ENCODE results near the gene FKBP1A. TPM values are rescaled to one million over a fixed set of nuclear protein-coding genes. Genes with fewer than 3 reads are reported as not detected.

The FKBP1A gene
- total and polyA plus RNA-seq, 12 donors: 51.7 to 917 (median 137) TPM

DNA sequence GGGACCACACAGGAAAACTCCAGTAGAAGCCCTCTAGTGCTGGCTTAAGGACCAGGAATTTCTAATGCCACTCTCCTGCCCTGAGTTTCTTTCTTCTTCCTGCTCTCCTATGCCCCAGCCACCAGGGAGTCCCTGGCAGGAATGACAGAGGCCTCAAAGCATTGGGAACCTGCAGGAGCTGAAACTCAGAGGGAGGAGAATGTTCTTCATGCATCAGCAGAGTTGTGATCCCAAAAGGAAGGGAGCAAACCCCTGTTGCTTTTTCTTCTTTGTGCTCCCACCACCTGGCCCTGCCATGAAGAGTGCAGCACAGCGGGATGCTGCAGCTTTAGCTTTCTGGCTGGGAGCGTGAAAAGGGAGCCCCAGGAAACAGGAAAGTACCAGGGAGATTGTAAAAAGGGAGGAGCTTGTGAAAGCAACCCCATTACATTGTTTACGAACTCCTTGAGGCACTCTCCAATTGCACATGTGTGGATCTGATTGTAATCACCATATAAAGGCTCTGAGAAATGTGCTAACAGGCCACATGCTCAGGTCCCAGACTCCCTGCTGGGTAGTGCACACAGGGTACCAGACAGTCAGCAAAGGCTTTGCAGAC is 34.7 kb upstream of the FKBP1A start:
- no peak overlapping the region for H3K27ac ChIP-seq
- WGBS, 4 donors: 50 to 73% (median 59%) methylated on average over 3 of the region's 3 CpGs
- no peak for TF ChIP-seq POLR2A (IDR thresholded peaks at IDR 0.05)
- TF ChIP-seq, protein P1, sequence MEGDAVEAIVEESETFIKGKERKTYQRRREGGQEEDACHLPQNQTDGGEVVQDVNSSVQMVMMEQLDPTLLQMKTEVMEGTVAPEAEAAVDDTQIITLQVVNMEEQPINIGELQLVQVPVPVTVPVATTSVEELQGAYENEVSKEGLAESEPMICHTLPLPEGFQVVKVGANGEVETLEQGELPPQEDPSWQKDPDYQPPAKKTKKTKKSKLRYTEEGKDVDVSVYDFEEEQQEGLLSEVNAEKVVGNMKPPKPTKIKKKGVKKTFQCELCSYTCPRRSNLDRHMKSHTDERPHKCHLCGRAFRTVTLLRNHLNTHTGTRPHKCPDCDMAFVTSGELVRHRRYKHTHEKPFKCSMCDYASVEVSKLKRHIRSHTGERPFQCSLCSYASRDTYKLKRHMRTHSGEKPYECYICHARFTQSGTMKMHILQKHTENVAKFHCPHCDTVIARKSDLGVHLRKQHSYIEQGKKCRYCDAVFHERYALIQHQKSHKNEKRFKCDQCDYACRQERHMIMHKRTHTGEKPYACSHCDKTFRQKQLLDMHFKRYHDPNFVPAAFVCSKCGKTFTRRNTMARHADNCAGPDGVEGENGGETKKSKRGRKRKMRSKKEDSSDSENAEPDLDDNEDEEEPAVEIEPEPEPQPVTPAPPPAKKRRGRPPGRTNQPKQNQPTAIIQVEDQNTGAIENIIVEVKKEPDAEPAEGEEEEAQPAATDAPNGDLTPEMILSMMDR (IDR thresholded peaks at IDR 0.05): no peak
- no peaks in the 10 kb centered on the region for H3K36me3 ChIP-seq (replicated peaks in 1 of 2)
- no peak for DNase-seq
- no peaks in the 10 kb centered on the region for H3K9me3 ChIP-seq (replicated peaks in 1 of 3)
- no peaks in the 10 kb centered on the region for H3K4me1 ChIP-seq (replicated peaks in 1 of 2)
- no peak overlapping the region for H3K4me3 ChIP-seq
- intact Hi-C loops (cut with DNase I): no loop called here
- H3K27me3 ChIP-seq: no peaks in the 10 kb centered on the region

DNA sequence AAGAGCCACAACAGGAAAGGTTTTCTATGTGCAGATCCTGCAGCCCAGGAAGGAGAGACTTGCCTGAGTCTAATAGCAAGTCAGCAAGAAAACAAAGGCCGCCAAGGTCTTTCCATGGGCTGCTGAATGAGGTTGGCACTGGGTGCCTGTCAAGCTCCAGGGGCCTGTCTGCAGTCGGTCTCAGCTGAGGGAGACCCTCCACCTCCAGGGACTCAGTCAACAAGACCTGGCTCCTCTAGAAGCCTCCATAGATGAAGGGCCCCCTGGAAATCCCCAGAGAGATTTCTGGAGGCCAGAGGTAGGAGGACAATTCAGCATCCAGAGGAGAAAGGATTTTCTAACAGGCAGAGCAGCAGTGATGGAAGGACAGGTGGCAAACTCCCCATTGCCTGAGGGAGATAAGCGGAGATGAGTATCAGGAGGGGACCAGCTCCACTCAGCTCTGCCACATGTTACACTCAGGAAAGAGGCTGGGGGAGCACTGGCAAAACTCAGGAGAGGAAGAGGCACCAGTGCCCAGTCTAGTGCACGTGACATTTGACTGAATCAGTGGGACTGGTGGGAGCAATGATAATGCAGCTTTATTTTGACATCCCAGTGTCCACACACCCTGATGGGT is 33.5 kb upstream of the FKBP1A start:
- Histone ChIP-seq H3K27me3 (no peaks in the 10 kb centered on the region), H3K27ac (no peak overlapping the region), H3K4me3 (no peak overlapping the region), H3K9me3 (replicated peaks in 1 of 3) (no peaks in the 10 kb centered on the region), H3K4me1 (replicated peaks in 1 of 2) (no peaks in the 10 kb centered on the region), H3K36me3 (replicated peaks in 1 of 2) (no peaks in the 10 kb centered on the region)
- no peak for TF ChIP-seq POLR2A (IDR thresholded peaks at IDR 0.05)
- TF ChIP-seq, protein P1 (IDR thresholded peaks at IDR 0.05): no peak
- WGBS, 4 donors: 50 to 75% (median 61%) methylated on average over 4 of the region's 4 CpGs
- no peak for DNase-seq
- intact Hi-C loops (cut with DNase I): no loop called here

DNA sequence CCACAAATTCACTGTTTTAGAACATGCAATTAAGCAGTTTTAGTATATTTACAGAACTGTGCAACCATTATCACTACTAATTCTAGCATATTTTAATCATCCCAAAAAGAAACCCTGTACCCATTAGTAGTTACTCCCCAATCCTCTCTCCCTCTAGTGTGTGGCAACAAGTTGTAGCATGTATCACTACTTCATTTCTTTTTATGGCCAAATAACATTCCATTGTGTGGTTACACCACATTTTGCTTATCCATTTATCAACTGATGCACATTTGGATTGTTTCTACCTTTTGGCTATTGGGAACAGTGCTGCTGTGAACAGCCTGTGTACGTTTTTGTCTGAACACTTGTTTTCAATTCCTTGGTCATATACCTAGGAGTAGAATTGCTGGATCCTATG is 31.5 kb upstream of the FKBP1A start:
- WGBS, 4 donors: 46 to 57% (median 54%) methylated on average over 1 of the region's 1 CpG
- Histone ChIP-seq H3K27me3 (no peaks in the 10 kb centered on the region), H3K27ac (no peak overlapping the region), H3K4me1 (replicated peaks in 1 of 2) (no peaks in the 10 kb centered on the region), H3K4me3 (no peak overlapping the region), H3K36me3 (replicated peaks in 1 of 2) (no peaks in the 10 kb centered on the region), H3K9me3 (replicated peaks in 1 of 3) (no peaks in the 10 kb centered on the region)
- DNase-seq: no peak
- TF ChIP-seq POLR2A (IDR thresholded peaks at IDR 0.05): no peak
- TF ChIP-seq, protein P1 (IDR thresholded peaks at IDR 0.05): no peak
- intact Hi-C loops (cut with DNase I): no loop called here

DNA sequence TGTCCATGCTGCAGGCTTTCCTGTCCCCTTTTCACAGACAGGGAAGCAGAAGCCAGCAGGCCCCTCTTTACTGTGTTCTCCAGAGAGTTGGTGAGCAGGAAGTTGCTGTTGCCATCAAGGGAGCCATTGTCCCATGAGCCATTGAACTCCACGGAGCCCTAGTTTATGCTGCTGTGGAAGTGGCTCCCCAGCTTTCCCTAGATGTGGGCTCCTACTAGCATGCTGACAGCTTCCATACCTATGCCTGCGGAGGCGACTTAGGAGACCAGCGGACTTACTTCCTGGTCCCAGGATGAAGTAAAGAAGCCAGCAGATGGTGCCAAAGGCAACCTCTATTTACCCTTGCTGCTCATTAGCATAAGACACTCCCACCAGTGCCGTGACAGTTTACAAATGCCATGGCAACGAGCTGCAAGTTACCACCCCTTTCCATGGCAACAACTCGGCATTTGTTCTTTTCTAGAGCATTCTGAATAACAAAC is 30.8 kb upstream of the FKBP1A start:
- intact Hi-C loops (cut with DNase I): no loop called here
- TF ChIP-seq POLR2A (IDR thresholded peaks at IDR 0.05): no peak
- TF ChIP-seq, protein P1 (IDR thresholded peaks at IDR 0.05): peak in 2 of 6 experiments; percentile 4 to 29
- Histone ChIP-seq H3K36me3 (replicated peaks in 1 of 2) (no peaks in the 10 kb centered on the region), H3K4me1 (replicated peaks in 1 of 2) (no peaks in the 10 kb centered on the region), H3K27ac (no peak overlapping the region), H3K9me3 (replicated peaks in 1 of 3) (no peaks in the 10 kb centered on the region), H3K4me3 (no peak overlapping the region), H3K27me3 (no peaks in the 10 kb centered on the region)
- 28 to 42% (median 41%) methylated on average over 3 to 7 of the region's 7 CpGs for WGBS, 4 donors
- DNase-seq: peak in 6 of 7 donors; percentile 31 to 74 (median 50)

All from adrenal gland (tissue), 12 donors.